Ishikawa (cell line): ENCODE measurements around the gene INO80C.

Source experiments
- CEBPB ChIP-seq: IDR thresholded peaks from 2 replicates; pipeline ENCODE4 v1.6.1; 2012
- CREB1 ChIP-seq: IDR thresholded peaks from 2 replicates; pipeline ENCODE4 v1.6.1; 2012; ENCODE audit warnings: low read depth
- EGR1 ChIP-seq: IDR thresholded peaks from 2 replicates; pipeline ENCODE4 v1.6.1; 2012
- EP300 ChIP-seq: IDR thresholded peaks from 2 replicates; pipeline ENCODE4 v1.6.1; 2012; ENCODE audit warnings: borderline replicate concordance
- FOXM1 ChIP-seq: IDR thresholded peaks from 2 replicates; pipeline ENCODE4 v1.6.1; 2012; ENCODE audit warnings: low read depth, borderline replicate concordance
- MAX ChIP-seq: IDR thresholded peaks from 2 replicates; pipeline ENCODE4 v1.6.1; 2012
- NFIC ChIP-seq: IDR thresholded peaks from 2 replicates; pipeline ENCODE4 v1.6.1; 2012
- RAD21 ChIP-seq: IDR thresholded peaks from 2 replicates; pipeline ENCODE4 v1.6.1; 2012; ENCODE audit warnings: low read depth
- REST ChIP-seq: IDR thresholded peaks from 2 replicates; pipeline ENCODE4 v1.6.1; 2012; ENCODE audit warnings: low read depth, mild to moderate bottlenecking
- TAF1 ChIP-seq: IDR thresholded peaks from 2 replicates; pipeline ENCODE4 v1.6.1; 2012; ENCODE audit warnings: low read depth, mild to moderate bottlenecking
- TCF12 ChIP-seq: IDR thresholded peaks from 2 replicates; pipeline ENCODE4 v1.6.1; 2012; ENCODE audit warnings: low read depth
- TEAD4 ChIP-seq: IDR thresholded peaks from 2 replicates; pipeline ENCODE4 v1.6.1; 2012
- USF1 ChIP-seq: IDR thresholded peaks from 2 replicates; pipeline ENCODE4 v1.6.1; 2012
- YY1 ChIP-seq: IDR thresholded peaks from 2 replicates; pipeline ENCODE4 v1.6.1; 2012; ENCODE audit warnings: low read depth
- ZBTB7A ChIP-seq: IDR thresholded peaks from 2 replicates; pipeline ENCODE4 v1.6.1; 2012; ENCODE audit warnings: low read depth

The INO80C gene

GRCh38 chr18:35441857-35442595 lies 55.7 kb downstream of the INO80C start:
- no peak for TF ChIP-seq TAF1
- no peak for TF ChIP-seq USF1
- TF ChIP-seq ZBTB7A, result no peak
- no peak for TF ChIP-seq YY1
- TF ChIP-seq EGR1, result no peak
- TF ChIP-seq TEAD4, result no peak
- TF ChIP-seq TCF12, result no peak
- no peak for TF ChIP-seq FOXM1
- no peak for TF ChIP-seq NFIC
- no peak for TF ChIP-seq RAD21
- TF ChIP-seq CREB1, result no peak
- no peak for TF ChIP-seq CEBPB
- TF ChIP-seq EP300, result no peak
- no peak for TF ChIP-seq REST
- no peak for TF ChIP-seq MAX

GRCh38 chr18:35438480-35439234 lies 59.1 kb downstream of the INO80C start:
- TF ChIP-seq TCF12 (no peak), REST (no peak), CREB1 (no peak), MAX (no peak), EP300 (no peak)

- no peak for TF ChIP-seq USF1
- no peak for TF ChIP-seq YY1
Measured at GRCh38 chr18:35437836-35438235, 59.9 kb downstream of the INO80C start.

- TF ChIP-seq REST (no peak), MAX (no peak), FOXM1 (no peak), YY1 (no peak), EGR1 (no peak), TCF12 (no peak), RAD21 (no peak), TEAD4 (no peak), CEBPB (no peak), CREB1 (no peak), NFIC (no peak), USF1 (no peak), TAF1 (no peak), ZBTB7A (no peak), EP300 (no peak)
Measured at GRCh38 chr18:35436076-35436649, 61.6 kb downstream of the INO80C start.
